Astrocyte (in vitro differentiated cells and primary cell): ENCODE data around the gene RABL3.

ENCODE experiments used
- EZH2 ChIP-seq: IDR thresholded peaks from 2 replicates; pipeline ENCODE4 v1.6.1; 2012; ENCODE audit warnings: mild to moderate bottlenecking, low read length, inconsistent platforms; ENCODE audit not compliant: insufficient read depth
- TF ChIP-seq, protein P1 (sequence below): IDR thresholded peaks from 2 replicates; pipeline ENCODE4 v1.5.1; 2011; ENCODE audit warnings: low read depth, mild to moderate bottlenecking, inconsistent platforms, low read length, moderate library complexity; ENCODE audit not compliant: insufficient read depth

DNA sequence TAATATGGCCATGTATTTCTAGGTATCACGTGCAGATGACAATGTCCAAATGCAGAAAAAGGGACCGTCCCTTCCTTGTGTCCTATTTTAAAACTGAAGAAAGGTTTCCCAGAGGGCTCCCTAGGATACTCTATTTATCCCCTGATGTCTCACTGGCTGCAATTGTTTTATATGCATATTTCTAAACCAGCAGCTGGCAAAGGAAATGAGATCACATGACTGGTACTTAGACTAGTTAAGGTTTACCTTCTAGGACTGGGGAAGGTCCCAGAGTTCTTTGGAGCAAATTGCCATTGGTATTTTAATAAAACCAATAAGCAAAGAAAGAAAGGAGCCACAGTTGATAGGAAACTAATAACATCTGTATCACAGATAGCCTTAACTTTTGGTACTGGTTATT is 29.8 kb upstream of the RABL3 start:
- TF ChIP-seq, protein P1, sequence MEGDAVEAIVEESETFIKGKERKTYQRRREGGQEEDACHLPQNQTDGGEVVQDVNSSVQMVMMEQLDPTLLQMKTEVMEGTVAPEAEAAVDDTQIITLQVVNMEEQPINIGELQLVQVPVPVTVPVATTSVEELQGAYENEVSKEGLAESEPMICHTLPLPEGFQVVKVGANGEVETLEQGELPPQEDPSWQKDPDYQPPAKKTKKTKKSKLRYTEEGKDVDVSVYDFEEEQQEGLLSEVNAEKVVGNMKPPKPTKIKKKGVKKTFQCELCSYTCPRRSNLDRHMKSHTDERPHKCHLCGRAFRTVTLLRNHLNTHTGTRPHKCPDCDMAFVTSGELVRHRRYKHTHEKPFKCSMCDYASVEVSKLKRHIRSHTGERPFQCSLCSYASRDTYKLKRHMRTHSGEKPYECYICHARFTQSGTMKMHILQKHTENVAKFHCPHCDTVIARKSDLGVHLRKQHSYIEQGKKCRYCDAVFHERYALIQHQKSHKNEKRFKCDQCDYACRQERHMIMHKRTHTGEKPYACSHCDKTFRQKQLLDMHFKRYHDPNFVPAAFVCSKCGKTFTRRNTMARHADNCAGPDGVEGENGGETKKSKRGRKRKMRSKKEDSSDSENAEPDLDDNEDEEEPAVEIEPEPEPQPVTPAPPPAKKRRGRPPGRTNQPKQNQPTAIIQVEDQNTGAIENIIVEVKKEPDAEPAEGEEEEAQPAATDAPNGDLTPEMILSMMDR: no peak
- no peak for TF ChIP-seq EZH2
